ENCODE measurements around the gene FBXL16.
"Not testable (repeated sequence)": the region's sequence is repeated elsewhere in the genome, so short reads cannot be mapped to it uniquely, and the experiment has no call there.

Gene FBXL16

DNA sequence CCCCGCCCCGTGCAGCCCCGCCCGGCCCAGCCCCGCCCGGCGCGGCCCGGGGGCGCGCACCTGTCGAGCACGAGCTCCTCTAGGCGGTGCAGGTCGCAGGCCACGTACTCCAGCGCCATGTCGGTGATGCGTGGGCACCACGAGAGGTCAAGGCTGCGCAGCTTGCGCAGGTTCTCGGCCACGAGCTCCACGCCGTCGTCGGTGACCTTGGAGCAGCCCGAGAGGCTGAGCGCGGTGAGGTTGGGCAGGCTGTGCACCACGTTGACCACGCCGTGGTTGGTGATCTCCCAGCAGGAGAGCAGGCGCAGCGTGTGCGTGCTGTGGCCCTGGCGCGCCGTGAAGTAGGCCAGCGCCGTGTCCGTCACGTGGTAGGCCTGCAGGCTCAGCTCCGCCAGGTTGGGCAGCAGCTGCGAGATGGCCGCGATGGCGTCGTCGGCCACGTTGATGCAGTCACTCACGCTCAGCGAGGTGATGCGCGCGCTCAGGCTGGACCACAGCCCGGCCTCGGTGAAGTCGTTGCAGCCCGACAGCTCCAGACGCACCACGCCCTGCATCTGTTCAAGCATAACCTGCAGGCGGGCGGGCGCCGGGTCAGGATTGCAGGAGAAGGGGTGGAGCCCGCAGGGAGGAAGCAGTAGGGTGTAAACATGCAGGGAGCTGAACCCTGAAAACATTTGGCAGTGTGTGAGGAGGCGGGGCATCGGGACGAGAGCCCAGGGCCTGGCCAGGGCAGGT is 10.1 kb downstream of the FBXL16 start:
- peak; percentile 90 for DNase-seq (ENCODE audit: low spot score)
- no peak for TF ChIP-seq CTCF (IDR thresholded peaks at IDR 0.05; ENCODE audit: extremely low read depth, insufficient read depth, missing control alignments)
- in situ Hi-C loops (cut with MboI; ENCODE audit: low pct_unique_long_range_greater_than_20kb, low sequenced_read_pairs, unreplicated experiment): no loop called here

- no peak for DNase-seq (ENCODE audit: low spot score)
- no peak for TF ChIP-seq CTCF (IDR thresholded peaks at IDR 0.05; ENCODE audit: extremely low read depth, insufficient read depth, missing control alignments)
- in situ Hi-C loops (cut with MboI; ENCODE audit: low pct_unique_long_range_greater_than_20kb, low sequenced_read_pairs, unreplicated experiment): no loop called here
Observed at GRCh38 chr16:694863-695354, 10.7 kb downstream of the FBXL16 start.

DNA sequence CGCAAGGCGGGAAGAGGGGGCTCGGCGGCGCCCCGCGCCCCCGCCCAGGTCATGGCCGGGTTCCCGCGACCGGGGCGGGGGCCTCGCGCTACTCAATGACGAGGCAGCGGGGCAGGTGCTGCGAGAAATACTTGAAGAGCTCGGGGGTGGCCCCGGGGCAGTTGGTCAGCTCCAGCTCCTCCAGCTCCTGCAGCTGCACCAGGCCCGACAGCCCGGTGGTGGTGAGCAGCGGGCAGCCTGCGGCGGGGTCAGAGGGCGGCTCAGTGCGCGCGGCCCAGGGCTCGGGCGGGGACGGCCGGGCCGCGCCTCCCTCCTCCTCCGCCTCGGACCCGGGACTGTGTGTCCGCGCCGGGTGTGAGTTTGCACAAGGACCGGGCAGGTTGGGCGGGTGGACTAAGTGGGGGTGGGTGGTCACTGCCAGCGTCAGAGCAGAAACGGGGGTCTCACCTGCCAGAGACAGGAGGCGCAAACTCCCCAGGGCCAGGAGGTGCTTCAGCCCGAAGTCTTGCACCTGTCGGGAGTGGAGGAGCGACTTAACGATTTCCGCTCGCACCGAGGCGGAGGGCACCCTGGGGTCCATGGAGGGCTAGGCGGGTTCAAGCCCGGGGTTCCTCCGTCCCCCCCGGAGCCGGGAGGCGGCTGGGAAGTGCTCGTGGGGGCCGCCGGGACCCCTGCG is 11.3 kb downstream of the FBXL16 start:
- DNase-seq (ENCODE audit: low spot score): no peak
- in situ Hi-C loops (cut with MboI; ENCODE audit: low pct_unique_long_range_greater_than_20kb, low sequenced_read_pairs, unreplicated experiment): no loop called here
- no peak for TF ChIP-seq CTCF (IDR thresholded peaks at IDR 0.05; ENCODE audit: extremely low read depth, insufficient read depth, missing control alignments)

GRCh38 chr16:693766-694165 is 11.8 kb downstream of the FBXL16 start:
- DNase-seq (ENCODE audit: low spot score): no peak
- TF ChIP-seq CTCF (IDR thresholded peaks at IDR 0.05; ENCODE audit: extremely low read depth, insufficient read depth, missing control alignments): no peak
- in situ Hi-C loops (cut with MboI; ENCODE audit: low pct_unique_long_range_greater_than_20kb, low sequenced_read_pairs, unreplicated experiment): no loop called here

DNA sequence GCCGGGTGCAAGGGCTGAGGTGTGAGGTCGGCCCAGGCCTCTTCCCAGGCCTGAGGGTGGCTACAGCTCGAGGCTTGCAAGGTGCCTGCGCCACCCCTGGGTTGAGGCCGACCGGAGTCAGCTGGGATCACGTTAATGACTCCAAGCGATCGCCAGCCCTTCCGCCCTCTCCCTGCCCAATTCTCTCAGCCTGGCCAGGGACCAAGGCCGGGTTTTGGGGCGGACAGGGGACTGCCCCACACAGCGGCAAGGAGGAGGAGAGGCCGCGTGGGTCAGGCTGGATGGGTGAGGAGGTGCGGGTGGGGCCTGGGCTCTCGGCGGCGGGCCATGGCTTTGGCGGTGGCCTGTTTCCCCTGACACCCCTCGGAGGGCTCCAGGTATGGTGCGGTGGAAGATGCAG is 12.2 kb downstream of the FBXL16 start:
- no peak for TF ChIP-seq CTCF (IDR thresholded peaks at IDR 0.05; ENCODE audit: extremely low read depth, insufficient read depth, missing control alignments)
- in situ Hi-C loops (cut with MboI; ENCODE audit: low pct_unique_long_range_greater_than_20kb, low sequenced_read_pairs, unreplicated experiment): no loop called here
- DNase-seq (ENCODE audit: low spot score): no peak

- no peak for TF ChIP-seq CTCF (IDR thresholded peaks at IDR 0.05; ENCODE audit: extremely low read depth, insufficient read depth, missing control alignments)
- in situ Hi-C loops (cut with MboI; ENCODE audit: low pct_unique_long_range_greater_than_20kb, low sequenced_read_pairs, unreplicated experiment): no loop called here
- DNase-seq (ENCODE audit: low spot score): no peak
Observed at GRCh38 chr16:692356-693108, 13.1 kb downstream of the FBXL16 start.

DNA sequence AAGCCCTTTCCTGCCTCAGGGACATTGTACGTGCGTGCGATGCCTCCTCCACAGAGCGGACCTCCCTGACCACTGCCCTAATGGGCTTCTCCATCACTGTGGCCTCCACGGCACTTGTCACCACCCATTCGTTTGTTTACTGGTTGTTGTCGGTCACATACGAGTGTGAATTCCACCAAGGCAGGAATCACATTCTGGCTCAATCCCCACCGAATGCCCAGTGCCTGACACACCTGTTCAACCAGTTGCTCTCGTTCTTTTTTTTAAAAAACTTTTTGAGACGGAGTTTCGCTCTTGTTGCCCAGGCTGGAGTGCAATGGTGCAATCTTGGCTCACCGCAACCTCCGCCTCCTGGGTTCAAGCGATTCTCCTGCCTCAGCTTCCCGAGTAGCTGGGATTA is 14.4 kb downstream of the FBXL16 start:
- DNase-seq (ENCODE audit: low spot score); in situ Hi-C loops (cut with MboI; ENCODE audit: low pct_unique_long_range_greater_than_20kb, low sequenced_read_pairs, unreplicated experiment): not testable (repeated sequence)

All from GM13977 (cell line).